Epithelial cell of esophagus (primary cell): ENCODE results near the gene TRAPPC3L.
A peak's percentile ranks its signal among the peaks of the same experiment; 100 is the strongest.

Source experiments
- DNase-seq: peaks from one replicate; pipeline ENCODE4 v3.0.0; 2010; ENCODE audit warnings: low read depth
- H3K4me3 ChIP-seq: 2 replicates; pipeline ENCODE4 v1.5.1; 2011; ENCODE audit warnings: mild to moderate bottlenecking, low read length, control low read depth
- TF ChIP-seq, protein P1 (sequence below): IDR thresholded peaks from 2 replicates; pipeline ENCODE4 v1.5.1; 2011; ENCODE audit warnings: low read depth, mild to moderate bottlenecking, low read length, control low read depth, inconsistent platforms; ENCODE audit not compliant: insufficient read depth; ENCODE audit errors: missing control alignments

TRAPPC3L gene

DNA sequence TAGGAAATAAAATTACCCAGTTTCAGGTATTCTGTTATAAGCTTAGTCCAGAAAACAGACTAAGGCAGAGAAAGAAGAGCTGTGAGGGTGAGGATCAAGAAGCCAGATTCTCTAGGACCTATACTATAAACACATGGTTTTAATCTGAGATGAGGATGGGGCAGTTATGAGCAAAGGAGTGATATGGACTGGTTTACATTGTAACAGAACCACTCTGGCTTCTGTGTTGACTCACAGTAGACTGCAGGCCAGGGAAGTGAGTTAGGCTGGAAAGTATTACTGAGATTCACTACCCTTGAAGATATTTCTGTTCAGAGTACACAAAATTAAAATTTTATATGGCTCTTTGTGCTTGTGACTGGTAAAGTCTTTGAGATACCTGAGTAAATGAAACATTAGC is 22.6 kb upstream of the TRAPPC3L start:
- no peak overlapping the region for H3K4me3 ChIP-seq
- TF ChIP-seq, protein P1, sequence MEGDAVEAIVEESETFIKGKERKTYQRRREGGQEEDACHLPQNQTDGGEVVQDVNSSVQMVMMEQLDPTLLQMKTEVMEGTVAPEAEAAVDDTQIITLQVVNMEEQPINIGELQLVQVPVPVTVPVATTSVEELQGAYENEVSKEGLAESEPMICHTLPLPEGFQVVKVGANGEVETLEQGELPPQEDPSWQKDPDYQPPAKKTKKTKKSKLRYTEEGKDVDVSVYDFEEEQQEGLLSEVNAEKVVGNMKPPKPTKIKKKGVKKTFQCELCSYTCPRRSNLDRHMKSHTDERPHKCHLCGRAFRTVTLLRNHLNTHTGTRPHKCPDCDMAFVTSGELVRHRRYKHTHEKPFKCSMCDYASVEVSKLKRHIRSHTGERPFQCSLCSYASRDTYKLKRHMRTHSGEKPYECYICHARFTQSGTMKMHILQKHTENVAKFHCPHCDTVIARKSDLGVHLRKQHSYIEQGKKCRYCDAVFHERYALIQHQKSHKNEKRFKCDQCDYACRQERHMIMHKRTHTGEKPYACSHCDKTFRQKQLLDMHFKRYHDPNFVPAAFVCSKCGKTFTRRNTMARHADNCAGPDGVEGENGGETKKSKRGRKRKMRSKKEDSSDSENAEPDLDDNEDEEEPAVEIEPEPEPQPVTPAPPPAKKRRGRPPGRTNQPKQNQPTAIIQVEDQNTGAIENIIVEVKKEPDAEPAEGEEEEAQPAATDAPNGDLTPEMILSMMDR = no peak
- no peak for DNase-seq

DNA sequence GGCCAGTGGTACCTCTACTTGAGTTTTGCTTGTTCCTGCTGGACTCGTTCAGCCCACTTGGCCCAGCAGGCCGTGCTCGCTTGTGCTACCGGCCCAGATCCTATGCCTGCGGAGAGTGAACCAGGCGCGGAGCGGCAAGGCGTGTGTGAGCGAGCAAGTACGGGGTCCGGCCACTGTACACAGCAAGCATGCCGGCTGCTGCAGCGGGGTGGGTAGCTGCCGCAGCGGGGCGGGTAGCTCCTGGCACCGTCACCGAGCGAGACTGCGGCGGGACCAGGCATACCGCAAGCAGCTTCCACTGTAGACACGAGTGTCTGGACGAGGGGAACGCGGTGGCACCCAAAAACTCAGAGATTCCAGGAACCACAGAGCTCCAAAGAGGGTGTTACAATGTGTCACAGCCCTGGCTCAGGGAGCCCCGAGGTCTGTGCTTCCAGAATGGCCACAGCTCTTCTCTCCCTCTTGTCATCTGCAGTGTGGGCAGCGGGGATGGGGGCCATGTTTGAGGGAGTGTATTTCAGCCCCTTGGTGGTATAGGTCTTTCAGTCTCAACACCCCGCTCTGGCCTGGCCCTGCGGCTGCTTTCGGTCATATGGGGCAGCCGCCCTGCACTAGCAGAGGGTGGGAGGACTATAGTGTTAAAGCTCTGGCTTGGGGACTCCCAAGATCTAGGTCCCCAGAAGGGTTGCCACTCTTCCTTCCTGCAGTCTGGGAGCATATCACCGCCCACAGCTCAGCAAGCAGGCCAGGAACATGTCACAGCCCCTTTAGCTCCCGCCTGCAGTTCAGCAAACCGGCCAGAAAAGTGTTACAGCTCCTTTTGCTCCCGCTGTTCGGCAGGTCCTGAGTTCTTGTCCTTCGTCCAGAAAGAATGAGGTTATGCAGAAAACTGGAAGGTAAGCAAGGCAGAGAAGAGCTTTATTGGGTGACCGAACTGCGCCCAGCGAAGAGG is 19.7 kb upstream of the TRAPPC3L start:
- TF ChIP-seq, protein P1 = no peak
- H3K4me3 ChIP-seq = peak overlapping the region; percentile 6
- peak; percentile 24 for DNase-seq

DNA sequence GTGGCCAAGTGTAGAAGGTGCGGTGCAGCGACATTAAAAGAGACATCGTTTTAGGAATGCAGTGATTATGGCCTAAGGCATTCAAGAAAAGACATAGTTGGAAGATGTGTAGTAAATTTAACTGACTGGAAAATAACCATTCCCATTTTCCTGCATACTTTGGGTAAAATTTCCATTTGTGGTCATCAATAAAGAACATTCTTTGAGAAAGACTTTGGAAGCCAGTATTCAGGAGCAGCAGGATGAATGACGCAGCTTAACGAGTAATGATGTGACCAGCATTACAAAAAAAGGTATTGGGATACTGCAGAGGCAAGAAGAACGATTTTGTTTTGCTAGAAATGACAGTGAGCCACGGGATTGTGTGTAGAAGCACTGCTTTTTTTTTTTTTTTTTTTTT is 18.8 kb upstream of the TRAPPC3L start:
- no peak for DNase-seq
- no peak overlapping the region for H3K4me3 ChIP-seq
- TF ChIP-seq, protein P1 = no peak

DNA sequence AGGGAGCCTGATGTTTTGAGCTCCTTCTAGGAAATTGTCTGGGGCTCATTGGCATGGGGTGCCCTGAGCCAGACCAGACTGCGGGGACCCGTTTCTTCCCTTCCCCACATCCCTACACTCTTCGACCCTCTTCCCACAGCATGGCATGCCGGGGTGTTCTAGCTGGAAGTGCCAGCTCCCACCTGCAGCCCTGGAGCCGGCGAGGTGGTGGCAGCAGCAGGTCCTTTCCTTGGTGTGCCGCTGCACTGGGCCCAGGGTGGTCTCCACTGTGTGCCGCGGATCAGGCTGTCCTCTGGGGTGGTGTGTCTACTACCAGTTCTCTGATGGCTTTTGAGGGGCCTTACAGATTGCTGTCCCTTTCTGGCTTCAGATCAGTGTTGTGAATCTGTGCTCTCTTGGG is 18.3 kb upstream of the TRAPPC3L start:
- TF ChIP-seq, protein P1 = no peak
- DNase-seq = no peak
- H3K4me3 ChIP-seq = no peak overlapping the region

DNA sequence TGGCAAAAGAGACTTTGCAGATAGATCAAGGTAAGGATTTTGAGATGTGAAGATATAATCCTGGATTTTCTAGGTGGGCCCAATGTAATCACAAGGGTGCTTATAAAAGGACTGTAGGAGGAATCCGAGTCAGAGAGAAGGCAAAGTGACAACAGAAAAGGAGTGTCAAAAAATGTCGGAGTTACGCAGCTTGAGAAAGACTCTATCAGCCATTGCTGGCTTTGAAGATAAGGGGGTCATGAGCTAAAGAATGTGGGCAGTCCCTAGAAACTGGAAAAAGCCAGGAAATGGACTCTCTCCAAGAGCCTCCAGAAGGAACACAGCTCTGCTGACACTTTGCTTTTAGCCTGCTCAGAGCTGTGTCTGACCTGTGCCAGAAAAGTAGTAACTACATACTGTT is 17.1 kb upstream of the TRAPPC3L start:
- TF ChIP-seq, protein P1 = no peak
- no peak overlapping the region for H3K4me3 ChIP-seq
- DNase-seq = no peak

DNA sequence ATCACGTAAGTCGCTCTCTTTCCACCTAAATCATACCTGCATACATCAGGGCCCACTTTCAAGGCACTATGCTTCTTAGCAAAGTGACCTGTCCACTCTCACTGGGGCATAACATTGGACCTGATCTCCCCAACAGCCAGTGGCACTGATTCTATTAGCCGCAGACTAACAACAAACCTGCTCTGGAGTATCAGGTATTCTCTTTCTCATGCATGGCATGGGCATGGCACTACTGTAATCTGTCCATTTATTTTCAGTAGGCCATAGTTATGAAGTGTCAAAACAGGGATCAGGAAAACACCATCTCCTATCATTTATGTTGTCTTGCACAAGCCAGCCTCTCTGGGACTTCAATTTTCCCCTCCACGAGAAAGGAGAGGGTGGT is 16.5 kb upstream of the TRAPPC3L start:
- TF ChIP-seq, protein P1 = no peak
- no peak for DNase-seq
- no peak overlapping the region for H3K4me3 ChIP-seq
